Mesendoderm (in vitro differentiated cells): ENCODE results near the gene CEP57L1.

Experiments
- DNase-seq: peaks from one replicate; pipeline ENCODE4 v3.0.0; 2013
- H2AK5ac ChIP-seq: 2 replicates; pipeline ENCODE4 v1.6.1; 2013; ENCODE audit warnings: low read length, inconsistent platforms
- H2BK120ac ChIP-seq: 2 replicates; pipeline ENCODE4 v1.6.1; 2013; ENCODE audit warnings: low read depth, mild to moderate bottlenecking, low read length, moderate library complexity, mixed read lengths
- H2BK15ac ChIP-seq: replicated peaks from 2 replicates; pipeline ENCODE4 v1.6.1; 2013; ENCODE audit warnings: low read depth, mild to moderate bottlenecking, moderate library complexity
- H2BK5ac ChIP-seq: 2 replicates; pipeline ENCODE4 v1.6.1; 2013; ENCODE audit warnings: low read length, inconsistent platforms
- H3K18ac ChIP-seq: 2 replicates; pipeline ENCODE4 v1.6.1; 2013; ENCODE audit warnings: mild to moderate bottlenecking, low read length, mixed read lengths
- H3K23ac ChIP-seq: one replicate; pipeline ENCODE4 v1.6.1; 2013; ENCODE audit warnings: low read length
- H3K27ac ChIP-seq: 2 replicates; pipeline ENCODE4 v1.5.1; 2013; ENCODE audit warnings: low read depth, mild to moderate bottlenecking, inconsistent platforms, low read length, moderate library complexity
- H3K27me3 ChIP-seq: 2 replicates; pipeline ENCODE4 v1.6.1; 2013; ENCODE audit warnings: low read length, control low read depth, mild to moderate bottlenecking, inconsistent platforms; ENCODE audit not compliant: insufficient read depth, poor library complexity
- H3K36me3 ChIP-seq: 2 replicates; pipeline ENCODE4 v1.6.1; 2013; ENCODE audit warnings: low read length, inconsistent platforms; ENCODE audit not compliant: control insufficient read depth, insufficient read depth
- H3K4ac ChIP-seq: one replicate; pipeline ENCODE4 v1.6.1; 2013; ENCODE audit warnings: low read depth, mild to moderate bottlenecking, low read length, moderate library complexity
- H3K4me1 ChIP-seq: 2 replicates; pipeline ENCODE4 v1.6.1; 2013; ENCODE audit warnings: low read depth, low read length, inconsistent platforms; ENCODE audit not compliant: control insufficient read depth
- H3K4me2 ChIP-seq: 2 replicates; pipeline ENCODE4 v1.6.1; 2013; ENCODE audit warnings: low read length
- H3K4me3 ChIP-seq: 2 replicates; pipeline ENCODE4 v1.5.1; 2013; ENCODE audit warnings: mild to moderate bottlenecking, low read length
- H3K56ac ChIP-seq: one replicate; pipeline ENCODE4 v1.6.1; 2013; ENCODE audit warnings: low read length
- H3K79me1 ChIP-seq: 2 replicates; pipeline ENCODE4 v1.6.1; 2013; ENCODE audit warnings: low read length, inconsistent platforms
- H3K79me2 ChIP-seq: 2 replicates; pipeline ENCODE4 v1.6.1; 2013; ENCODE audit warnings: mild to moderate bottlenecking, low read length; ENCODE audit not compliant: control insufficient read depth, insufficient read depth
- H3K9ac ChIP-seq: 2 replicates; pipeline ENCODE4 v1.6.1; 2013; ENCODE audit warnings: low read length, inconsistent platforms
- H4K5ac ChIP-seq: one replicate; pipeline ENCODE4 v1.6.1; 2013; ENCODE audit warnings: low read length
- H4K8ac ChIP-seq: one replicate; pipeline ENCODE4 v1.6.1; 2013; ENCODE audit warnings: low read depth, mild to moderate bottlenecking, control low read depth, low read length, moderate library complexity
- WGBS: extraction: QIAGEN DNeasy Blood & Tissue Kit; methylation state at CpG from one replicate; pipeline ENCODE4 v1.1.7; 2013; ENCODE audit warnings: low lambda C conversion rate, missing lambda C conversion rate; ENCODE audit not compliant: insufficient coverage; ENCODE audit errors: extremely low coverage; 5-methylcytosine and 5-hydroxymethylcytosine counted together

The CEP57L1 gene

GRCh38 chr6:109058620-109059019 lies 36.7 kb upstream of the CEP57L1 start:
- Histone ChIP-seq H3K27ac (no peak overlapping the region), H3K4ac (no peak overlapping the region), H3K9ac (no peak overlapping the region), H2AK5ac (no peak overlapping the region), H4K8ac (no peak overlapping the region), H3K79me1 (no peaks in the 10 kb centered on the region), H2BK120ac (no peak overlapping the region), H3K79me2 (no peaks in the 10 kb centered on the region), H3K36me3 (no peaks in the 10 kb centered on the region), H2BK5ac (no peak overlapping the region), H3K27me3 (no peaks in the 10 kb centered on the region), H3K56ac (no peak overlapping the region), H4K5ac (no peak overlapping the region), H3K4me3 (no peak overlapping the region), H3K4me1 (no peaks in the 10 kb centered on the region), H3K23ac (no peak overlapping the region), H3K4me2 (no peak overlapping the region), H3K18ac (no peak overlapping the region), H2BK15ac (no peak overlapping the region)
- no peak for DNase-seq
- no CpG with 5 or more reads among the region's 2 CpGs for WGBS

- no peaks in the 10 kb centered on the region for H3K4me1 ChIP-seq
- H3K79me2 ChIP-seq, result no peaks in the 10 kb centered on the region
- no peaks in the 10 kb centered on the region for H3K36me3 ChIP-seq
- H3K23ac ChIP-seq, result no peak overlapping the region
- no peak overlapping the region for H3K4ac ChIP-seq
- H3K79me1 ChIP-seq, result no peaks in the 10 kb centered on the region
- WGBS, result no CpG with 5 or more reads among the region's 3 CpGs
- H3K4me2 ChIP-seq, result no peak overlapping the region
- no peaks in the 10 kb centered on the region for H3K27me3 ChIP-seq
- no peak overlapping the region for H2BK5ac ChIP-seq
- no peak overlapping the region for H2BK15ac ChIP-seq
- DNase-seq, result no peak
- no peak overlapping the region for H2BK120ac ChIP-seq
- no peak overlapping the region for H2AK5ac ChIP-seq
- no peak overlapping the region for H3K4me3 ChIP-seq
- no peak overlapping the region for H4K5ac ChIP-seq
- H3K9ac ChIP-seq, result no peak overlapping the region
- H3K18ac ChIP-seq, result no peak overlapping the region
- H4K8ac ChIP-seq, result no peak overlapping the region
- H3K56ac ChIP-seq, result no peak overlapping the region
- no peak overlapping the region for H3K27ac ChIP-seq
Measured at GRCh38 chr6:109059153-109059552, 36.2 kb upstream of the CEP57L1 start.

GRCh38 chr6:109059571-109060021 lies 35.7 kb upstream of the CEP57L1 start:
- Histone ChIP-seq H3K27me3 (no peaks in the 10 kb centered on the region), H3K4me2 (no peak overlapping the region), H4K5ac (no peak overlapping the region), H2BK15ac (no peak overlapping the region), H3K9ac (no peak overlapping the region), H3K79me2 (no peaks in the 10 kb centered on the region), H3K36me3 (no peaks in the 10 kb centered on the region), H3K27ac (no peak overlapping the region), H4K8ac (no peak overlapping the region), H3K4ac (no peak overlapping the region), H2BK5ac (no peak overlapping the region), H2AK5ac (no peak overlapping the region), H3K4me3 (no peak overlapping the region), H3K23ac (no peak overlapping the region), H3K4me1 (no peaks in the 10 kb centered on the region), H3K79me1 (no peaks in the 10 kb centered on the region), H3K18ac (no peak overlapping the region), H2BK120ac (no peak overlapping the region), H3K56ac (no peak overlapping the region)
- WGBS, result no CpG with 5 or more reads among the region's 4 CpGs
- no peak for DNase-seq

- no peak overlapping the region for H2AK5ac ChIP-seq
- no peak overlapping the region for H4K5ac ChIP-seq
- H3K18ac ChIP-seq, result no peak overlapping the region
- H3K79me2 ChIP-seq, result no peaks in the 10 kb centered on the region
- no peak overlapping the region for H3K9ac ChIP-seq
- H2BK5ac ChIP-seq, result no peak overlapping the region
- no peak overlapping the region for H4K8ac ChIP-seq
- H3K27ac ChIP-seq, result no peak overlapping the region
- no peaks in the 10 kb centered on the region for H3K36me3 ChIP-seq
- H2BK15ac ChIP-seq, result no peak overlapping the region
- no peak for DNase-seq
- no CpG with 5 or more reads among the region's 2 CpGs for WGBS
- no peaks in the 10 kb centered on the region for H3K27me3 ChIP-seq
- H3K4me3 ChIP-seq, result no peak overlapping the region
- H2BK120ac ChIP-seq, result no peak overlapping the region
- H3K56ac ChIP-seq, result no peak overlapping the region
- H3K23ac ChIP-seq, result no peak overlapping the region
- H3K4ac ChIP-seq, result no peak overlapping the region
- H3K4me1 ChIP-seq, result no peaks in the 10 kb centered on the region
- no peak overlapping the region for H3K4me2 ChIP-seq
- no peaks in the 10 kb centered on the region for H3K79me1 ChIP-seq
Measured at GRCh38 chr6:109060571-109060970, 34.7 kb upstream of the CEP57L1 start.

- H3K79me1 ChIP-seq, result no peaks in the 10 kb centered on the region
- no peak overlapping the region for H3K9ac ChIP-seq
- no peaks in the 10 kb centered on the region for H3K36me3 ChIP-seq
- H3K4me3 ChIP-seq, result no peak overlapping the region
- H2BK120ac ChIP-seq, result no peak overlapping the region
- H3K56ac ChIP-seq, result no peak overlapping the region
- no peak overlapping the region for H3K23ac ChIP-seq
- no peak overlapping the region for H2AK5ac ChIP-seq
- no peaks in the 10 kb centered on the region for H3K4me1 ChIP-seq
- H3K27ac ChIP-seq, result no peak overlapping the region
- H4K5ac ChIP-seq, result no peak overlapping the region
- H2BK5ac ChIP-seq, result no peak overlapping the region
- H4K8ac ChIP-seq, result no peak overlapping the region
- no peak overlapping the region for H3K4ac ChIP-seq
- WGBS, result no CpG with 5 or more reads among the region's 5 CpGs
- no peak for DNase-seq
- no peaks in the 10 kb centered on the region for H3K27me3 ChIP-seq
- H3K18ac ChIP-seq, result no peak overlapping the region
- H3K4me2 ChIP-seq, result no peak overlapping the region
- no peak overlapping the region for H2BK15ac ChIP-seq
- H3K79me2 ChIP-seq, result no peaks in the 10 kb centered on the region
Measured at GRCh38 chr6:109062216-109062615, 33.1 kb upstream of the CEP57L1 start.

- no peak overlapping the region for H2AK5ac ChIP-seq
- H3K4me3 ChIP-seq, result no peak overlapping the region
- no peak overlapping the region for H2BK15ac ChIP-seq
- H3K36me3 ChIP-seq, result no peaks in the 10 kb centered on the region
- H3K18ac ChIP-seq, result no peak overlapping the region
- no peaks in the 10 kb centered on the region for H3K79me1 ChIP-seq
- no peak overlapping the region for H3K4me2 ChIP-seq
- no peak overlapping the region for H3K27ac ChIP-seq
- no peak overlapping the region for H3K23ac ChIP-seq
- no peak overlapping the region for H2BK120ac ChIP-seq
- H3K4me1 ChIP-seq, result no peaks in the 10 kb centered on the region
- no peak for DNase-seq
- no peak overlapping the region for H2BK5ac ChIP-seq
- no peaks in the 10 kb centered on the region for H3K27me3 ChIP-seq
- no peak overlapping the region for H4K5ac ChIP-seq
- no CpG with 5 or more reads among the region's 4 CpGs for WGBS
- H4K8ac ChIP-seq, result no peak overlapping the region
- no peak overlapping the region for H3K9ac ChIP-seq
- no peak overlapping the region for H3K56ac ChIP-seq
- no peak overlapping the region for H3K4ac ChIP-seq
- H3K79me2 ChIP-seq, result no peaks in the 10 kb centered on the region
Measured at GRCh38 chr6:109062767-109063352, 32.4 kb upstream of the CEP57L1 start.
